HepG2 (cell line): ENCODE data around the gene TMEM14C. TPM values are rescaled to one million over a fixed set of nuclear protein-coding genes. Genes with fewer than 3 reads are reported as not detected.
A peak's percentile ranks its signal among the peaks of the same experiment; 100 is the strongest.

ENCODE experiments used
- DDIT3 ChIP-seq: sonication (generic); formaldehyde crosslinking; IDR thresholded peaks from 2 replicates; pipeline ENCODE4 v1.4.0; 2020; ENCODE audit warnings: mild to moderate bottlenecking, missing genetic modification reagents
- KAT2B ChIP-seq: fragments of 150-350 bp; IDR thresholded peaks from 2 replicates; pipeline ENCODE4 v1.6.1; 2014; ENCODE audit warnings: low read depth, low read length, borderline replicate concordance
- MED13 ChIP-seq: sonication (generic); formaldehyde crosslinking; IDR thresholded peaks from 2 replicates; pipeline ENCODE4 v1.5.0; 2020; ENCODE audit warnings: missing genetic modification reagents
- PAXIP1 ChIP-seq: sonication (generic); formaldehyde crosslinking; conservative IDR thresholded peaks from 2 replicates; pipeline ENCODE4 v1.4.0; 2020; ENCODE audit warnings: mild to moderate bottlenecking, missing genetic modification reagents, moderate library complexity
- POLR2A ChIP-seq, 2 experiments: IDR thresholded peaks; 2 replicates each; pipeline ENCODE4 v1.6.1; 2011; ENCODE audit warnings: low read depth in 2 of 2, low read length in 2 of 2, mild to moderate bottlenecking in 1 of 2, moderate library complexity in 1 of 2; ENCODE audit not compliant: insufficient read depth in 1 of 2
- RARA ChIP-seq: IDR thresholded peaks from 2 replicates; pipeline ENCODE4 v1.6.1; 2016; ENCODE audit warnings: missing genetic modification reagents, missing compliant biosample characterization
- REL ChIP-seq: sonication (generic); formaldehyde crosslinking; conservative IDR thresholded peaks from 2 replicates; pipeline ENCODE4 v1.8.0; 2022; ENCODE audit warnings: mild to moderate bottlenecking, missing genetic modification reagents, moderate library complexity
- YEATS2 ChIP-seq: sonication (generic); formaldehyde crosslinking; IDR thresholded peaks from 2 replicates; pipeline ENCODE4 v1.4.0; 2020; ENCODE audit warnings: missing genetic modification reagents, borderline replicate concordance
- ZNF616 ChIP-seq: sonication (generic); formaldehyde crosslinking; IDR thresholded peaks from 2 replicates; pipeline ENCODE4 v1.5.0; 2020; ENCODE audit warnings: low read depth, mild to moderate bottlenecking, missing genetic modification reagents
- ZNF780A ChIP-seq: sonication (generic); formaldehyde crosslinking; IDR thresholded peaks from 2 replicates; pipeline ENCODE4 v1.8.0; 2022; ENCODE audit warnings: mild to moderate bottlenecking, missing genetic modification reagents, moderate library complexity
- ZZZ3 ChIP-seq: sonication (generic); formaldehyde crosslinking; IDR thresholded peaks from 2 replicates; pipeline ENCODE4 v1.4.0; 2020; ENCODE audit warnings: missing genetic modification reagents, mild to moderate bottlenecking, borderline replicate concordance
- polyA plus RNA-seq, 8 experiments: library from polyadenylated mRNA; depleted of rRNA in 3 of 8; stranded (reverse) in 7 of 8; unstranded in 1 of 8; fragments of >200 nt; fragmentation: Illumina TruSeq in 4 of 8; extraction: Trizol in 4 of 8; gene quantifications; 2 replicates each; pipeline versions ENCODE4 v1.2.1 to v1.2.3, GENCODE V29; 2011 to 2016; ENCODE audit warnings: low read depth in 4 of 8, missing spikeins in 1 of 8, mixed read lengths in 1 of 8; ENCODE audit not compliant: insufficient read depth in 1 of 8
- total RNA-seq, 5 experiments: library from RNA; depleted of rRNA; stranded (reverse); fragments of >200 nt; fragmentation: Illumina TruSeq; extraction: Trizol; gene quantifications; 2 replicates each; pipeline ENCODE4 v1.2.3, GENCODE V29; 2016; ENCODE audit warnings: low read depth in 1 of 5
- TF ChIP-seq, protein P1 (sequence below): sonication (generic); formaldehyde crosslinking; IDR thresholded peaks from 2 replicates; pipeline ENCODE4 v1.5.1; 2020; ENCODE audit warnings: mild to moderate bottlenecking, missing genetic modification reagents, moderate library complexity
- TF ChIP-seq, protein P2 (sequence below): sonication (generic); formaldehyde crosslinking; IDR thresholded peaks from 2 replicates; pipeline ENCODE4 v1.4.0; 2020; ENCODE audit warnings: missing genetic modification reagents
- TF ChIP-seq, protein P3 (sequence below): sonication (generic); IDR thresholded peaks from 2 replicates; pipeline ENCODE4 v1.6.1; 2016; ENCODE audit warnings: low read depth, borderline replicate concordance

The TMEM14C gene
- total and polyA plus RNA-seq, 2 of the 13 experiments (the other 11 are each of a cell fraction or from before 2014, with no cell fraction given), result 184 TPM

- TF ChIP-seq REL (CRISPR knock-in tag) (peak; percentile 72; the same call in 1 of the 2 replicates), YEATS2 (CRISPR knock-in tag) (peak; percentile 93), DDIT3 (no peak), MED13 (CRISPR knock-in tag) (no peak), RARA (peak; percentile 65), ZNF616 (CRISPR knock-in tag) (peak; percentile 84; the same call in 1 of the 2 replicates), ZZZ3 (CRISPR knock-in tag) (peak; percentile 81; the same call in 1 of the 2 replicates), POLR2A (IDR thresholded peaks at IDR 0.05; ENCODE audit: insufficient read depth in 1 of 2, low read depth in 2 of 2, low read length in 2 of 2) (peak; percentile 89 to 95), PAXIP1 (peak; percentile 74), KAT2B (no peak), ZNF780A (CRISPR knock-in tag) (peak; percentile 8)
- TF ChIP-seq, protein P1, sequence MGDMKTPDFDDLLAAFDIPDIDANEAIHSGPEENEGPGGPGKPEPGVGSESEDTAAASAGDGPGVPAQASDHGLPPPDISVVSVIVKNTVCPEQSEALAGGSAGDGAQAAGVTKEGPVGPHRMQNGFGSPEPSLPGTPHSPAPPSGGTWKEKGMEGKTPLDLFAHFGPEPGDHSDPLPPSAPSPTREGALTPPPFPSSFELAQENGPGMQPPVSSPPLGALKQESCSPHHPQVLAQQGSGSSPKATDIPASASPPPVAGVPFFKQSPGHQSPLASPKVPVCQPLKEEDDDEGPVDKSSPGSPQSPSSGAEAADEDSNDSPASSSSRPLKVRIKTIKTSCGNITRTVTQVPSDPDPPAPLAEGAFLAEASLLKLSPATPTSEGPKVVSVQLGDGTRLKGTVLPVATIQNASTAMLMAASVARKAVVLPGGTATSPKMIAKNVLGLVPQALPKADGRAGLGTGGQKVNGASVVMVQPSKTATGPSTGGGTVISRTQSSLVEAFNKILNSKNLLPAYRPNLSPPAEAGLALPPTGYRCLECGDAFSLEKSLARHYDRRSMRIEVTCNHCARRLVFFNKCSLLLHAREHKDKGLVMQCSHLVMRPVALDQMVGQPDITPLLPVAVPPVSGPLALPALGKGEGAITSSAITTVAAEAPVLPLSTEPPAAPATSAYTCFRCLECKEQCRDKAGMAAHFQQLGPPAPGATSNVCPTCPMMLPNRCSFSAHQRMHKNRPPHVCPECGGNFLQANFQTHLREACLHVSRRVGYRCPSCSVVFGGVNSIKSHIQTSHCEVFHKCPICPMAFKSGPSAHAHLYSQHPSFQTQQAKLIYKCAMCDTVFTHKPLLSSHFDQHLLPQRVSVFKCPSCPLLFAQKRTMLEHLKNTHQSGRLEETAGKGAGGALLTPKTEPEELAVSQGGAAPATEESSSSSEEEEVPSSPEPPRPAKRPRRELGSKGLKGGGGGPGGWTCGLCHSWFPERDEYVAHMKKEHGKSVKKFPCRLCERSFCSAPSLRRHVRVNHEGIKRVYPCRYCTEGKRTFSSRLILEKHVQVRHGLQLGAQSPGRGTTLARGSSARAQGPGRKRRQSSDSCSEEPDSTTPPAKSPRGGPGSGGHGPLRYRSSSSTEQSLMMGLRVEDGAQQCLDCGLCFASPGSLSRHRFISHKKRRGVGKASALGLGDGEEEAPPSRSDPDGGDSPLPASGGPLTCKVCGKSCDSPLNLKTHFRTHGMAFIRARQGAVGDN (CRISPR knock-in tag), result peak; percentile 96
- TF ChIP-seq, protein P2, sequence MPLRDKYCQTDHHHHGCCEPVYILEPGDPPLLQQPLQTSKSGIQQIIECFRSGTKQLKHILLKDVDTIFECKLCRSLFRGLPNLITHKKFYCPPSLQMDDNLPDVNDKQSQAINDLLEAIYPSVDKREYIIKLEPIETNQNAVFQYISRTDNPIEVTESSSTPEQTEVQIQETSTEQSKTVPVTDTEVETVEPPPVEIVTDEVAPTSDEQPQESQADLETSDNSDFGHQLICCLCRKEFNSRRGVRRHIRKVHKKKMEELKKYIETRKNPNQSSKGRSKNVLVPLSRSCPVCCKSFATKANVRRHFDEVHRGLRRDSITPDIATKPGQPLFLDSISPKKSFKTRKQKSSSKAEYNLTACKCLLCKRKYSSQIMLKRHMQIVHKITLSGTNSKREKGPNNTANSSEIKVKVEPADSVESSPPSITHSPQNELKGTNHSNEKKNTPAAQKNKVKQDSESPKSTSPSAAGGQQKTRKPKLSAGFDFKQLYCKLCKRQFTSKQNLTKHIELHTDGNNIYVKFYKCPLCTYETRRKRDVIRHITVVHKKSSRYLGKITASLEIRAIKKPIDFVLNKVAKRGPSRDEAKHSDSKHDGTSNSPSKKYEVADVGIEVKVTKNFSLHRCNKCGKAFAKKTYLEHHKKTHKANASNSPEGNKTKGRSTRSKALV (CRISPR knock-in tag), result peak; percentile 88
- TF ChIP-seq, protein P3, sequence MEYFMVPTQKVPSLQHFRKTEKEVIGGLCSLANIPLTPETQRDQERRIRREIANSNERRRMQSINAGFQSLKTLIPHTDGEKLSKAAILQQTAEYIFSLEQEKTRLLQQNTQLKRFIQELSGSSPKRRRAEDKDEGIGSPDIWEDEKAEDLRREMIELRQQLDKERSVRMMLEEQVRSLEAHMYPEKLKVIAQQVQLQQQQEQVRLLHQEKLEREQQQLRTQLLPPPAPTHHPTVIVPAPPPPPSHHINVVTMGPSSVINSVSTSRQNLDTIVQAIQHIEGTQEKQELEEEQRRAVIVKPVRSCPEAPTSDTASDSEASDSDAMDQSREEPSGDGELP, result peak; percentile 73; the same call in 1 of the 2 replicates
Measured at GRCh38 chr6:10747251-10747972, 24.5 kb downstream of the TMEM14C start, which contains the start of gene TMEM14B (continued).
